Spleen (tissue), 7 donors: ENCODE measurements around the gene SLIT3.

Experiments
- POLR2A ChIP-seq, 3 donors: fragments of 450-650 bp; IDR thresholded peaks; one replicate each; pipeline ENCODE4 v1.5.1; 2017; ENCODE audit warnings: antibody characterized with exemption in 3 of 3, mild to moderate bottlenecking in 1 of 3
- POLR2AphosphoS5 ChIP-seq, 3 donors: sonication (generic); formaldehyde crosslinking; IDR thresholded peaks; one replicate each; pipeline ENCODE4 v1.5.1; 2017; ENCODE audit warnings: antibody characterized with exemption in 3 of 3
- TF ChIP-seq, protein P1 (sequence below), 11 experiments: fragments of 200-600 bp in 7 of 11; fragments of 450-650 bp in 4 of 11; sonication (generic) in 4 of 11; IDR thresholded peaks in 8 of 11; conservative IDR thresholded peaks in 3 of 11; 1 replicate in 7 of 11; 2 replicates in 4 of 11; pipeline versions ENCODE4 v1.4.0 to v1.8.0; 2016 to 2021; ENCODE audit warnings: antibody characterized with exemption in 11 of 11, inconsistent platforms in 4 of 11, mild to moderate bottlenecking in 1 of 11
- donor health status: DM: no; HTN: no; CAD: no; lungs with moderate emphysema.
- donor health status: DM: no; HTN: no; CAD: no.
- donor health status: DM: no; HTN: no; CAD: no.

DNA sequence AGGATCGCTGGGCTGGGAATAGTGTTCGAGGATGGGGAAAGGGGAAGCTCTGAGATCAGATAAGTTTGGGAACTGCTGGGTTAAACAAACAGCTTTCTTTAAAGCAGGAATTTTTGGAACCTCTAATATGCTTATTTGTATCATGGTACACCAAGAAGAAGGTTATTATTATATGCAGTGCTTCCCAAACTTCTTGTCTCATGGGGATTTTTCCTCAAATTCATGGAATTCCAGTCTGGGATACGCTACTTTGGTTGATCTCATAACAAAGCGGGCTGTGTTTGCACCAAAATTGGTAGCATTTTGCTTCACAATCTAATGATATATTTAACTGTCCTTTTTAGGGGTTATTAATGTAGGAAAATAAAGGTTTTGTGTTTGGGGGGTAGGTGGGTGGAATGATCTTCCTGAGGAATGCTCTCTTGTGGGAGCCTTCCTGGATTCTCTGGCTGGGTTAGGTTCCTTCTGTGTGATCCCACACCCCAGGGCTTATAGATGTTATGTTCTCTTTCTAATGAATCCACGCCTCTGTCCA, 605.6 kb downstream of the SLIT3 start:
- no peak for TF ChIP-seq POLR2A (IDR thresholded peaks at IDR 0.05)
- TF ChIP-seq, protein P1, sequence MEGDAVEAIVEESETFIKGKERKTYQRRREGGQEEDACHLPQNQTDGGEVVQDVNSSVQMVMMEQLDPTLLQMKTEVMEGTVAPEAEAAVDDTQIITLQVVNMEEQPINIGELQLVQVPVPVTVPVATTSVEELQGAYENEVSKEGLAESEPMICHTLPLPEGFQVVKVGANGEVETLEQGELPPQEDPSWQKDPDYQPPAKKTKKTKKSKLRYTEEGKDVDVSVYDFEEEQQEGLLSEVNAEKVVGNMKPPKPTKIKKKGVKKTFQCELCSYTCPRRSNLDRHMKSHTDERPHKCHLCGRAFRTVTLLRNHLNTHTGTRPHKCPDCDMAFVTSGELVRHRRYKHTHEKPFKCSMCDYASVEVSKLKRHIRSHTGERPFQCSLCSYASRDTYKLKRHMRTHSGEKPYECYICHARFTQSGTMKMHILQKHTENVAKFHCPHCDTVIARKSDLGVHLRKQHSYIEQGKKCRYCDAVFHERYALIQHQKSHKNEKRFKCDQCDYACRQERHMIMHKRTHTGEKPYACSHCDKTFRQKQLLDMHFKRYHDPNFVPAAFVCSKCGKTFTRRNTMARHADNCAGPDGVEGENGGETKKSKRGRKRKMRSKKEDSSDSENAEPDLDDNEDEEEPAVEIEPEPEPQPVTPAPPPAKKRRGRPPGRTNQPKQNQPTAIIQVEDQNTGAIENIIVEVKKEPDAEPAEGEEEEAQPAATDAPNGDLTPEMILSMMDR (IDR thresholded peaks at IDR 0.05 in 8 of 11, conservative IDR thresholded peaks at IDR 0.05 in 3 of 11) = no peak
- no peak for TF ChIP-seq POLR2AphosphoS5 (IDR thresholded peaks at IDR 0.05)
